Measurements from ENCODE around the gene SRSF6. TPM values are rescaled to one million over a fixed set of nuclear protein-coding genes. Genes with fewer than 3 reads are reported as not detected.
"Not testable (repeated sequence)": the region's sequence is repeated elsewhere in the genome, so short reads cannot be mapped to it uniquely, and the experiment has no call there.

Gene SRSF6
- total and polyA plus RNA-seq, 4 donors, result 60.0 to 247 (median 168) TPM

GRCh38 chr20:43446361-43446879, 11.3 kb upstream of the SRSF6 start:
- Histone ChIP-seq H3K36me3 (ENCODE audit: control insufficient read depth, insufficient read depth, low read length) (no peaks in the 10 kb centered on the region), H3K9me3 (ENCODE audit: control insufficient read depth, insufficient read depth, low read length) (no peaks in the 10 kb centered on the region), H3K27ac (ENCODE audit: low read depth, low read length) (no peak overlapping the region), H3K4me3 (ENCODE audit: low read depth, low read length) (no peak overlapping the region), H3K4me1 (ENCODE audit: control insufficient read depth, insufficient read depth, low read length) (no peaks in the 10 kb centered on the region), H3K27me3 (ENCODE audit: control insufficient read depth, insufficient read depth, low read length) (no peaks in the 10 kb centered on the region)
- 77% methylated on average over 6 of the region's 6 CpGs for WGBS (ENCODE audit: insufficient coverage)
- peak in 1 of 6 donors; percentile 15 for DNase-seq (ENCODE audit: low read depth in 4 of 6, low spot score in 6 of 6)

GRCh38 chr20:43448431-43448747, 9.3 kb upstream of the SRSF6 start:
- not testable (repeated sequence) for H3K9me3 ChIP-seq (ENCODE audit: control insufficient read depth, insufficient read depth, low read length); H3K36me3 ChIP-seq (ENCODE audit: control insufficient read depth, insufficient read depth, low read length); H3K27ac ChIP-seq (ENCODE audit: low read depth, low read length); H3K27me3 ChIP-seq (ENCODE audit: control insufficient read depth, insufficient read depth, low read length); DNase-seq (ENCODE audit: low read depth in 4 of 6, low spot score in 6 of 6); H3K4me3 ChIP-seq (ENCODE audit: low read depth, low read length); H3K4me1 ChIP-seq (ENCODE audit: control insufficient read depth, insufficient read depth, low read length)
- WGBS (ENCODE audit: insufficient coverage), result no CpG with 5 or more reads among the region's 4 CpGs

- H3K9me3 ChIP-seq (ENCODE audit: control insufficient read depth, insufficient read depth, low read length), result no peaks in the 10 kb centered on the region
- WGBS (ENCODE audit: insufficient coverage), result 21% methylated on average over 7 of the region's 9 CpGs
- H3K36me3 ChIP-seq (ENCODE audit: control insufficient read depth, insufficient read depth, low read length), result no peaks in the 10 kb centered on the region
- no peaks in the 10 kb centered on the region for H3K27me3 ChIP-seq (ENCODE audit: control insufficient read depth, insufficient read depth, low read length)
- H3K4me1 ChIP-seq (ENCODE audit: control insufficient read depth, insufficient read depth, low read length), result no peaks in the 10 kb centered on the region
- no peak overlapping the region for H3K4me3 ChIP-seq (ENCODE audit: low read depth, low read length)
- peak in 4 of 6 donors; percentile 28 to 87 (median 52) for DNase-seq (ENCODE audit: low read depth in 4 of 6, low spot score in 6 of 6)
- H3K27ac ChIP-seq (ENCODE audit: low read depth, low read length), result no peak overlapping the region
These were observed 8.8 kb upstream of the SRSF6 start for GRCh38 chr20:43448748-43449535.

DNA sequence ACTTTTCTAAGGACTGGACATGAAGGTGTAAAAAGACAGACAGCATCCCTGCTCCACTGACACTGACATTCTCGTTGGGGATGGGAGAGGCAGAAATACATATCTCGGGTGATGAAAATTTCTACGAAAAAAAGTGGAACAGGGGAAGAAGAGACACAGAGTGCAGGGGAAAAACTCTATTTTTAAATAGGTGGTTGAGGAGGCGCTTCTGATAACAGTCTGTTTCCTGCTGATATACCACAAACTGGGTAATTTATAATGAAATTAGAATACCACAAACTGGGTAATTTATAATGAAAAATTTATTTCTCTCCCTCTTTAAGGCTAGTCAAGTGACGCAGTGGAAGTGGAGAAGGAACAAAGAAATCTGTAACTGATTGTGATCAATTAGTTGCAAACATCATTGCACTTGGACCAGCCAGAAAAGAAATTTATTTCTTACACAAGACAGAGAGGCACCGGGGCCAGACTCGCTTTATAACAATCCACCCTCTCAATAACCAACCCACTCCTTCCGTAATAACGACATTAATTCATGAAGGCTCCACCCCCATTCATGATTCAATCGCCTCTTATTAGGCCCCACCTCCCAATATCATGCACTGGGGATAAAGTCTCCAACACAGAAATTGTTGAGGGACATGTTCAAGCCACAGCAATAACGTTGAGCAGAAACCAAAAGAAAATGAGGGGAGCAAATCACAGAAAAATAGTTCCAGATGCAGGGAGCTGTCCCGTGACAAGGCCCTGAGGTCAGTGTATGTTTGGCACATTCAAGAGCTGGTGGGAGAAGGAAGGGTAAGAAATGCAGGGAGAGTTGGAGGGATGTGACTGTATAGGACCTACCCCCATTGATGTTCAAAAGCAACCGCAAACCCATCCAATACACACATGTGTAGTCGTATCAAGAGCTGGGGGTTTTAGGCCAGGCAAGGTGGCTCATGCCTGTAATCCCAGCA, 6.6 kb upstream of the SRSF6 start:
- no peaks in the 10 kb centered on the region for H3K4me1 ChIP-seq (ENCODE audit: control insufficient read depth, insufficient read depth, low read length)
- H3K27me3 ChIP-seq (ENCODE audit: control insufficient read depth, insufficient read depth, low read length), result no peaks in the 10 kb centered on the region
- H3K36me3 ChIP-seq (ENCODE audit: control insufficient read depth, insufficient read depth, low read length), result no peaks in the 10 kb centered on the region
- H3K9me3 ChIP-seq (ENCODE audit: control insufficient read depth, insufficient read depth, low read length), result no peaks in the 10 kb centered on the region
- WGBS (ENCODE audit: insufficient coverage), result 77% methylated on average over 7 of the region's 14 CpGs
- no peak overlapping the region for H3K27ac ChIP-seq (ENCODE audit: low read depth, low read length)
- no peak overlapping the region for H3K4me3 ChIP-seq (ENCODE audit: low read depth, low read length)
- no peak for DNase-seq (ENCODE audit: low read depth in 4 of 6, low spot score in 6 of 6)

DNA sequence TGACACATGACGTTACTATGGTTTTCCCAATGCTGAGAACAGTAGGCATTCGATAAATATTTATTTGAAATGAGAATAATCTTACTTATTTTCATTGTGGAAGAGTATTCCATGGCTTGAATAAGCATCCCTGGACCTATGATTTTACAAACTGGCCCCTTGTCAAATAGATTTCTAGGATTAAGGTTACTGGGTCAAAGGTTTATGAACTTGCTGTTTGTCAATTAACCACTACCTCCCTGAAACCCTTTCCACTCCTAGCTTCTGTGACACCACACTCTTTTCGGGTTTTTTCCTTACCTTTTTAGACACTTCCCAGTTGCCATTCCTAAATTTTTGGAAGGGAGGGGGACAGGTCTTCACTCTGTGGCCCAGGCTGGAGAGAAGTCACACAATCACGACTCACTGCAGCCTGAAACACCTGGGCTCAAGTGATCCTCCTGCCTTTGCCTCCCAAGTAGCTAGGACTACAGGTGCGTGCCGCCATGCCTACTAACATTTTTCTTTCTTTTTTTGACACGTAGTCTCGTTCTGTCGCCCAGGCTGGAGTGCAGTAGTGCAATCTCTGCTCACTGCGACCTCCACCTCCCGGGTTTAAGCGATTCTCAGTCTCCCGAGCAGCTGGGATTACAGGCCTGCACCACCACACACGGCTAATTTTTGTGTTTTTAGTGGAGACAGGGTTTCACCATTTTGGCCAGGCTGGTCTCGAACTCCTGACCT, 5.1 kb upstream of the SRSF6 start:
- Histone ChIP-seq H3K4me1 (ENCODE audit: control insufficient read depth, insufficient read depth, low read length) (no peaks in the 10 kb centered on the region), H3K9me3 (ENCODE audit: control insufficient read depth, insufficient read depth, low read length) (no peaks in the 10 kb centered on the region), H3K36me3 (ENCODE audit: control insufficient read depth, insufficient read depth, low read length) (no peaks in the 10 kb centered on the region), H3K27ac (ENCODE audit: low read depth, low read length) (no peak overlapping the region), H3K4me3 (ENCODE audit: low read depth, low read length) (no peak overlapping the region), H3K27me3 (ENCODE audit: control insufficient read depth, insufficient read depth, low read length) (no peaks in the 10 kb centered on the region)
- DNase-seq (ENCODE audit: low read depth in 4 of 6, low spot score in 6 of 6), result no peak
- WGBS (ENCODE audit: insufficient coverage), result 93% methylated on average over 12 of the region's 15 CpGs

DNA sequence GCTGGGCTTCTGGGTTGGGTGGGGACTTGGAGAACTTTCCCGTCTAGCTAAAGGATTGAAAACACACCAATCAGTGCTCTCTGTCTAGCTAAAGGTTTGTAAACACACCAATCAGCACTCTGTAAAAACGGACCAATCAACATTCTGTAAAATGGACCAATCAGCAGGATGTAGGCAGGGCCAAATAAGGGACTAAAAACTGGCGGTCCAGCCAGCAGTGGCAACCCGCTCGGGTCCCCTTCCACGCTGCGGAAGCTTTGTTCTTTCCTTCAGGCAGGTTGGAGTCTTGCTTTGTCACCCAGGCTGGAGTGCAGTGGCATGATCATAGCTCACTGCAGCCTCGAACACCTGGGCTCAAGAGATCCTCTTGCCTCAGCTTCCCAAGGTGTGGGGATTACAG, 1.4 kb upstream of the SRSF6 start:
- not testable (repeated sequence) for H3K4me1 ChIP-seq (ENCODE audit: control insufficient read depth, insufficient read depth, low read length); H3K9me3 ChIP-seq (ENCODE audit: control insufficient read depth, insufficient read depth, low read length); H3K27ac ChIP-seq (ENCODE audit: low read depth, low read length); H3K4me3 ChIP-seq (ENCODE audit: low read depth, low read length); H3K36me3 ChIP-seq (ENCODE audit: control insufficient read depth, insufficient read depth, low read length); DNase-seq (ENCODE audit: low read depth in 4 of 6, low spot score in 6 of 6); H3K27me3 ChIP-seq (ENCODE audit: control insufficient read depth, insufficient read depth, low read length)
- whole genome bisulfite sequencing (ENCODE audit: insufficient coverage), result 92% methylated on average over 7 of the region's 8 CpGs

- WGBS (ENCODE audit: insufficient coverage), result 0% methylated on average over 49 of the region's 53 CpGs
- peak; percentile 77 to 98 (median 93) for DNase-seq (ENCODE audit: low read depth in 4 of 6, low spot score in 6 of 6)
These were observed 672 bp upstream of the SRSF6 start for GRCh38 chr20:43456809-43457639.

DNA sequence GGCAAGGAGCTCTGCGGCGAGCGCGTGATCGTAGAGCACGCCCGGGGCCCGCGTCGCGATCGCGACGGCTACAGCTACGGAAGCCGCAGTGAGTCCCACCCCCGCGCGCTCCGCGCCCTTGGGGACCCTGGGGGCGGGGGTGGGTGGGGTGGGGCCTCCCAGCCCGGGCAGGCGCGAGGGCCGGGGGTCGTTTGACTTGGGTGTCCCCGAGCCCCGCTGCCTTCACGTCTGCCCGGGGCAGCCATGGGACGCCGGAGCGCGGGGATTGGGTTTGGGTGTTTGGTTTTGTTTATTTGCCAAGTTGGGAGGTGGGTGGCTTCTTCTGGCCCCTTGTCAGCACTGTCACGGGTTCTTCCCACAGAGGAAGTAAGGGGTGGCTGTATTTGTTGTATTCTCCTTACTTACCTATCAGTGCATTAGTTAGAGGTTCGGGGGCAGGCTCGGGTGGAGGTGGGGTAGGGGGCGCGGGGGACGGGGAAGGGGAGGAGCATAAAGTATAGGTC, 777 bp downstream of the SRSF6 start:
- H3K27ac ChIP-seq (ENCODE audit: low read depth, low read length), result peak overlapping the region; percentile 99
- peaks cover 3% of the 10 kb centered on the region for H3K36me3 ChIP-seq (ENCODE audit: control insufficient read depth, insufficient read depth, low read length)
- peaks cover 4% of the 10 kb centered on the region for H3K4me1 ChIP-seq (ENCODE audit: control insufficient read depth, insufficient read depth, low read length)
- H3K9me3 ChIP-seq (ENCODE audit: control insufficient read depth, insufficient read depth, low read length), result no peaks in the 10 kb centered on the region
- H3K27me3 ChIP-seq (ENCODE audit: control insufficient read depth, insufficient read depth, low read length), result no peaks in the 10 kb centered on the region
- under 1% methylated on average over 34 of the region's 41 CpGs for WGBS (ENCODE audit: insufficient coverage)
- DNase-seq (ENCODE audit: low read depth in 4 of 6, low spot score in 6 of 6), result no peak
- peak overlapping the region; percentile 96 for H3K4me3 ChIP-seq (ENCODE audit: low read depth, low read length)

More at GRCh38 chr20:43456809-43457639, 672 bp upstream of the SRSF6 start:
- H3K27me3 ChIP-seq (ENCODE audit: control insufficient read depth, insufficient read depth, low read length), result no peaks in the 10 kb centered on the region
- peak overlapping the region; percentile 96 for H3K4me3 ChIP-seq (ENCODE audit: low read depth, low read length)
- no peaks in the 10 kb centered on the region for H3K36me3 ChIP-seq (ENCODE audit: control insufficient read depth, insufficient read depth, low read length)
- H3K4me1 ChIP-seq (ENCODE audit: control insufficient read depth, insufficient read depth, low read length), result peaks cover 4% of the 10 kb centered on the region
- peak overlapping the region; percentile 99 for H3K27ac ChIP-seq (ENCODE audit: low read depth, low read length)
- H3K9me3 ChIP-seq (ENCODE audit: control insufficient read depth, insufficient read depth, low read length), result no peaks in the 10 kb centered on the region

Data from spinal cord (tissue), 10 donors.